HG03045 (cell line): ENCODE measurements around the gene GMDS.

ENCODE experiments used
- ATAC-seq: cut with Tn5 transposase; IDR thresholded peaks from one replicate; pipeline ENCODE4 v1.9.1; 2021; ENCODE audit warnings: mild to moderate bottlenecking, moderate library complexity; ENCODE audit not compliant: unreplicated experiment

The GMDS gene

DNA sequence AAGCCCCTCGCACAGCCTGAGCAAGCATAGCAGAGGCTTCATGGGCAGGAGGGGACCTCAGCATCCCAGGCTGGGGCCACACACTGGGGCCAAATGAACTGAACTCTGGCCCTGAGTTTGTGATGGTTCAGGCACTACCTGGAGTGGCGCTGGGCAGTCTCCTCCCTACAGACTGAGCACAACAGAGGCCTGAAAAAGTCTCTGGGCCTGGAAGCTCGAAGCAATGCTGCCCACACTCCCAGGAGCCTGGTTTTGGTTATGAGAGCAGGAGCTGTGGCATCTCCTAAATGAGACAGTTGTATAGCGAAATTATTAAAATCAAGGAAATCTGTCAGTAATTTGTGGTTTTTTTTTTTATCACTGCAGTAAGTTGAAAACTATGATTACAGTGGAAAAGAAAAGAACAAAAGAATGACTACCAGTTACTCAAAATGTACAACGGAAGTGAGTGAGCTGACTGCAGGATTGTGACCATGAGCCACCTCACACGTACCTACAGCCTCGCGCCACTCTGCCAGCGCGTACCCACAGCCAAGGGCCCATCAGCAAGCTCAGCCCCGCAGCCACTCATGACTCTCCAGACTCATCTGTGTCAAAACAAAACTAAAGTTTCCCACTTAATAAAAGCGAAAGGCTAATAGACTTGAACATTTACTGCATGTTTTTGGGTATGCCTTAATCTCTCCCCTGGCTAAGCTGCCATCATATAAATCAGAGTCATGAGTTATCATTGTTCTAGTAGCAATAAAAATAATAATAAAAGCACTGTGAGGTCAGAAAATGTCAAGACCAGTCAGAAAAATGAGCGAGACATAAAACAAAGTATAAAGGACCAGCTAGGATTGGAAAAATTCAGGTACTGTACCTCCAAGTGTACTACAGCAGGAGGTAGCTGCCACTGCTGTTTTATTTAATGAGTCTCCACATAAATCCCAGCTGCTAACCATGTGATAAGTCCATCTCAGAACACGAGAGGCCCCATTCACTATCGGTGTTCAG lies 458.7 kb downstream of the GMDS start:
- ATAC-seq = no peak

DNA sequence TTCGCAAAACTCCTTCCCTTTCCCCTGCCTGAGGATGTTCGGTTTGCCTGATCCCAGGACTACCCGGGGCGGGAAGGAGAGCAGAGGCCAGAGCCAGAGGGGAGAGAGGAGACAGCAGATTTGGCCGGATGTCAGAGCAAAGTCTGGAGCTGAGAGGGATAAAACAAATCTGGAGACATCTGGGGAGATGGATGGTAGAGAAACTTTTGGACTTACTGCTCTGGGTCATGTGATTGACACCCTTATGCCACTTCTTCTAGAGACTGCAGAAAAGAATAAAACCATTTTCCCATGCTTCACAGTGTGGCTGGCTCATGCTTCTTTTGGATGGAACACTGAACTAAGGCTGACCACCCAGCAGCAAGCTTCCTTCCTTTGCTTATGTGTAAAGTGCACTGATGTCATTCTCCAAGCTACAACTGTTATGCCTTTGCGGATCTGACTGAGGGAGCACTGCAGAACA lies 461.0 kb downstream of the GMDS start:
- no peak for ATAC-seq

DNA sequence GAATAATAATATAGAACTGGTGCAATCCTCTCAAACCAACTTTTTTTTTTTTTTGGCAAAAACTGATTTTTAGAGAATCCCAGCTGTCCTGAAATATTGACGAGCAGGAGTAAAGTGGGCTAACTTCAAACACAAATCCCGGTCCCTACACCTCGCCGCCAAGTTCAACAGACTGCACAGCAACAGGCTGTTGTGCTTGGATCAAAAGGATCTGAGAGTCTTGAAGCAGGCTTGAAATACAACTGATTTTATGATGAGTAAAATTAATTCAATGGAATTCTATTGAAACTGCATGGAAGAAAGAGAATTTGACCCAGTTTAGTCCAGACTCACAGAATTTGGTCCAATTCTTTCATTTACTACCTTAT lies 463.6 kb downstream of the GMDS start:
- ATAC-seq = no peak

DNA sequence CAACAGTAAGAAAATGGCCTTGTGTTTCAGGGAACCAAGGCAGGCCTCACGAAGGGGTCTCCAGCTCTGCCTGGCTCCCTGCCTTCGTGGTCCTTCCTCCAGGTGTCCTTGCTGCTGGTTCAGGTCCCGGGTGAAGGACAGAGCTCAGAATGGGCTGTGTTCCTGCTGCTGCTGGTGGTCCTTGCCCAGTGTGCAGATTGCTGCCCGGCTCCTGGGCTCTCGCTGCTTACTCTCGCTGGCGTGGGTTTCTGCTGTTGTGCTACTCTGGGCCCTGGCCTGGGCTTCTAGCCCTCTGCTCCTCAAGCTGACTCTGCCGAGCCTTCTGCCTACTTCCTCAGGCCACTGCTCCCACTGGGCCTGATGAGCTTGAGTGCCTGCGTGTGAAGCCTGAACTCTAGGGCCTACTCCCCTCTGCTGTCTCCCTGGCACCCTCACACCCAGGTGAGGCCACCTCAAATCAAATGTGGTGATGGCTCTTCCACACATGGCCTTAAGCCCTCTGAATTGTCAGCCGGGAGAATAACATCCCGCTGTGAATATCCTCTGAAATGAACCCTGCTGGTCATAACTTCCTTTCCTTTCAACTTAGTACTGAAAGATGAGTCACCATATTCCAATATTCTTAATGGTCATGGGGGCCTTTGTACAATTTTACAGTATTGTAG lies 464.1 kb downstream of the GMDS start:
- ATAC-seq = no peak

DNA sequence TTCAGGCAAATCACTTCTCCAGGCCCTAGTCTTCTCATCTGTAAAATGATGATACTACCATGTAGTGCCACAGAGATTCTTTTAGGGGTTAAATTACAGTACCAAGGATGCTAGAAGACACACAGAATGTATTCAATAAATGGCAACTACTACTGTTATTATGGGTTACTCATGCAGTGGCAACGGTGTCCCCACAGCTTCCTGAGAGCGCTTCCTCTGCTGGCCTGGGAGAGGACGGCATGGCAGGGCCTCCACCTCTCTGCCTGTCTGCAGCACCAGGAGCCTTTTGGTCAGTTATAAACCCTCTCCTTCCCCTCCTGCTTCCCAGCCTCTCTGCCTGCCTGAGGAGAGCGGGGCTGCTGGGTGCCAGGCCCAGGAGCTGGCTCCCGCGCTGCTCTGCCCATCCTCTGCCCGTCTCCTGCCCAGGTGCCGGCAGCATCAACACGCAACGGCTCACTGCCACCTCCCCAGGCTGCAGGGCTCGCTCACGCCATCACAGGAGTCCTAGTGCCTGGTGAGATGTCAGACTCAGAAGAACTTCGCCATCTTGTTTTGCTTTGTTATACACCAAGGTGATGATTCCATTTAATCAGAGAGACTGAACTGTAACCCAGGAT lies 465.0 kb downstream of the GMDS start:
- no peak for ATAC-seq

GRCh38 chr6:1778686-1779235 lies 466.6 kb downstream of the GMDS start:
- ATAC-seq = no peak

- ATAC-seq = no peak
Measured at GRCh38 chr6:1777921-1778685, 467.3 kb downstream of the GMDS start.

GRCh38 chr6:1775441-1775840 lies 470.0 kb downstream of the GMDS start:
- no peak for ATAC-seq

- no peak for ATAC-seq
Measured at GRCh38 chr6:1774226-1774915, 471.0 kb downstream of the GMDS start.

GRCh38 chr6:1773700-1774099 lies 471.7 kb downstream of the GMDS start:
- no peak for ATAC-seq

DNA sequence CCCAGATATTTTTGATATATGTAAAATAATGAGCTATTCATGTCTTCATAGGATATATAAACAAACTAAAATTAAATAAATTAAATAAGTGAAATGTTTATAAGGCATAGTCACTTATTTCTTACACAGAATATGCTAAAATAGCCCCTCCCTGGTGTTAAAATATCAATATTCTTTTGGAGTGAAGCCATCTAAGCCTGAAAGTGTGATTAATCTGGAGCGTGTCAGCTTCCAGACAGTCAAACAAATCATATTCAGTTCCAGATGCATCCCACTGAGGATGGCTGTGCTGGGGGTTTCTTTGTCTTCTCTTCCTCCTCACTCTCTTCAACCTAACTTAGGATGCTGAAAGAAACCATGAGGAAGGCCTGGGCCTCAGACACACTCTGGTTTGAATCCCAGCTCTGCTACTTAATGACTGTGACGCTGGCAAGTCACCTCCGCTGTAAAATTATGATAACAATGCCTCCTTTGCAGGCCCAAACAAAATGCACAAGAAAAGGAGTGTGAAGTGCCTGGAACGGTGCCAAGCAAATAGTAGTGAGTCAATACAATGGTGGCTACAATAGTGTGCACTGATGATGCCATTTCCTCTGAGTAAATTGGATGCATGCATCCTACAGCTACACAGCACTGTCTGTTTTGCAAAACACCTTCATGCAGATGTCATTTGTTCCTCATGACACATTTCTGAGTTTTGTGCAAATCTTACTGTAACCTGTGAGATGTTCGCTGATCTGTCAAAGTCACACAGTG lies 474.3 kb downstream of the GMDS start:
- ATAC-seq = no peak

DNA sequence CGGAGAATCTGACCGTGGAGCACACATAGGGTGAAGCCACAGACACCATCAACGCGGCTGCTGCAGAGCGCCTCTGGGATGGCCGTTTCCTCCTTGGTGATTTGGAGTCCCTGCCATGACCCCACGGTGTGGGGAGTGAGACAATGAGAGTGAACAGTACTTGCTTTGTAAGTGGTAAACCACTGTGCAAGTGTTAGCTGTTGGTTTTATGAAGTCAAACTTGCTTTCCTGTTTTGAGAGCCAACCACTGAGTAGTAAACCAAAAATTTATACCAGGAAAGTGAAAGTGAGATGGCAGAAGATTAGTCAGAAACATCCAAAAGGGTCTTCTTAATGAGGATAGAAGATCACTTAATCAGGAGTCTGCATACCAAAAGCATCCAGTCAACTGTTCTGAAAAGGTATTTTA lies 475.0 kb downstream of the GMDS start:
- no peak for ATAC-seq

DNA sequence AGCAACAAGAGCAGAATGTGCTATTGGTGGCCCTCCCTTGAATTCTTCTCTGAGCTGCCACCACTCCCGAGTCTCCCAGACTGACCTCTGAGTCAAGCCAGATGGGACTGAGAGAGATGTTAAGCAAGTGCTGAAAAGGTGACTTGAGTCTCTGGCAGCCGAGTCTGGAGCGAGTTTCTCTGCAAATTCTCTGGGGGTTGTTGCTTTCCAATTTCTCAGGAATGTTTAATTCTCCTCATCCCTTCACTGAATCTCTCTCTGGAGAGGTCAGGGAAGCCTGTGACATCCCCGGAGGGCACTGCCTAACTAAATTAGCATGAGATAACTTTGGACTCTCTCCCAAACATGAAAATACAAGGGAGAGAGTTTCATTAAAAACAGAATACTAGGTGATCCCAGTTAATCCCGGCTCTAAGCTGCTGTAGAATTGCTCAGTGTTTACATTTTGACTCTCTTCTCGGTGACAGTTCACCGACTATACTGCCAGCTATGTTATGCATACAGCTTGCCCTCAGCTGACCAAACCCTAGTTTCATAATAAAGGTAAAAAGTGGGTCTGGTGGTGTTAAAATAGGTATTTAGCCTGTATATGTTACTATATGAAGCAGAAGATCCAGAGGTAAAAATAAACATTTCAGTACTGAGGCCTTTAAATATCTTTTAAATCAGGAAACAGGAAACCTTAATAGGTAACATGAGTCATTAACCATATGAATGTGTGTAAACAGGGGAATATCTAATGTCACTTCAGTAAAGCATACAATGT lies 477.7 kb downstream of the GMDS start:
- ATAC-seq = no peak

GRCh38 chr6:1766654-1767053 lies 478.8 kb downstream of the GMDS start:
- ATAC-seq = no peak

DNA sequence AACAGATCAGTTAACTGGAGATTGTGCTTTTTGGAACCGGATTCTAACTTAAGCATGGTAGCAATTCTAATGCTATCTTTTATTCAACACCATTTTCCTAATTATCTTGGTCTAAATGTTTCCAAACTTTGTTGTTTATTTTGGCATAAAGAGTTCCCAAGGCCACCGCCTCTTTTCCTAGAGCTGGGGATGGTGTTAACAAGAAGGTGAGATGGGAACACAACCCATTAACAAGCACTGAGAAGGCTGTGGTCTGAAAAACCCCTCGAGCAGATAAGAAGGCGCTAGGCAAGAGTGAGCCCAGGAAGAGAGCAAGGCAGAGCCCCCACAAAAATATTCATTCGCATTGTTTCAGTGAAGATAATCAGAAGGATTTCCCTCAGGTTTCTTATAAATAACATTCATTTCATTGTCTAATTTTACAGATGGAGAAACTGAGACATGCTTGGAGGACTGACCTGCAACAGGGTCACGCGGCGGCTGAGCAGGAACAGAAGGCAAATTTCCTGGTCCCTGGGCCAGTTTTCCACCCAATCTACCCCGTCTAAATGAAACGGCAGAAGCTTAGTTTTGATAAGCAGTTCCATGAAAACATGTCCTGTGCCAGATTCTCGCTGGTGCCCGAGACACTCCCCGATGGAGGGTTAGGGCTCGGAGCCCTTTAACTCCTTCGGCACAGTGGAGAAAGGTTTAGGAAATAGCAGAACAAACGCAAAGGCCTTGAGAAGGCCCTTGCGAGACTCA lies 480.1 kb downstream of the GMDS start:
- no peak for ATAC-seq

- ATAC-seq = no peak
Measured at GRCh38 chr6:1764397-1764987, 480.9 kb downstream of the GMDS start.

DNA sequence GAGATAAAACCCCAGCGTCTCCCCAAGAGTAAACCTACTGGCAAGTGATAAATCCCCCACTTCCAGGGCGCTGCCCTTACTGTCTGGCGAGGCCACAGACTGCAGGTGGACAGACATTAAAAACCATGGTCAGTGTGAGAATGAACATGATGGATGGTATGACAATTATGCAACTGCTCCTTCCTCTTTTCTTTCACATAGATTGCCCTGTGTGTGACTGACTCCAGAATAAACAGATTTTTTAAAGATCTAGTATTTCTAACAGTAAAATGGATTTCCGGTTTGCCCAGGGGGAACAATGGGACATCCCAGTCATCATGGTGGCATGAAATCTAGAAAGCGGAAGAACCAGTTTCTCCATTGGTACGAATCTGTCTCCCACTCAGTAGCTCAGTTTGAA lies 482.0 kb downstream of the GMDS start:
- ATAC-seq = no peak
